Fibroblast of skin of right quadriceps (primary cell): Measurements from ENCODE around the gene PEAR1.

Source experiments
- DNase-seq: peaks from one replicate; pipeline ENCODE4 v3.0.0-alpha.2; 2013

PEAR1 gene, protein sequence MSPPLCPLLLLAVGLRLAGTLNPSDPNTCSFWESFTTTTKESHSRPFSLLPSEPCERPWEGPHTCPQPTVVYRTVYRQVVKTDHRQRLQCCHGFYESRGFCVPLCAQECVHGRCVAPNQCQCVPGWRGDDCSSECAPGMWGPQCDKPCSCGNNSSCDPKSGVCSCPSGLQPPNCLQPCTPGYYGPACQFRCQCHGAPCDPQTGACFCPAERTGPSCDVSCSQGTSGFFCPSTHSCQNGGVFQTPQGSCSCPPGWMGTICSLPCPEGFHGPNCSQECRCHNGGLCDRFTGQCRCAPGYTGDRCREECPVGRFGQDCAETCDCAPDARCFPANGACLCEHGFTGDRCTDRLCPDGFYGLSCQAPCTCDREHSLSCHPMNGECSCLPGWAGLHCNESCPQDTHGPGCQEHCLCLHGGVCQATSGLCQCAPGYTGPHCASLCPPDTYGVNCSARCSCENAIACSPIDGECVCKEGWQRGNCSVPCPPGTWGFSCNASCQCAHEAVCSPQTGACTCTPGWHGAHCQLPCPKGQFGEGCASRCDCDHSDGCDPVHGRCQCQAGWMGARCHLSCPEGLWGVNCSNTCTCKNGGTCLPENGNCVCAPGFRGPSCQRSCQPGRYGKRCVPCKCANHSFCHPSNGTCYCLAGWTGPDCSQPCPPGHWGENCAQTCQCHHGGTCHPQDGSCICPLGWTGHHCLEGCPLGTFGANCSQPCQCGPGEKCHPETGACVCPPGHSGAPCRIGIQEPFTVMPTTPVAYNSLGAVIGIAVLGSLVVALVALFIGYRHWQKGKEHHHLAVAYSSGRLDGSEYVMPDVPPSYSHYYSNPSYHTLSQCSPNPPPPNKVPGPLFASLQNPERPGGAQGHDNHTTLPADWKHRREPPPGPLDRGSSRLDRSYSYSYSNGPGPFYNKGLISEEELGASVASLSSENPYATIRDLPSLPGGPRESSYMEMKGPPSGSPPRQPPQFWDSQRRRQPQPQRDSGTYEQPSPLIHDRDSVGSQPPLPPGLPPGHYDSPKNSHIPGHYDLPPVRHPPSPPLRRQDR

GRCh38 chr1:156893048-156893953, at the start of gene PEAR1:
TSS of gene PEAR1 (plus strand) at chr1:156893718. CDS start at chr1:156903927, 10,209 bp downstream.
- peak; percentile 71 for DNase-seq

GRCh38 chr1:156844102-156844501, 49.4 kb upstream of the PEAR1 start:
- DNase-seq = no peak

- DNase-seq = no peak
Observed at GRCh38 chr1:156844638-156845037, 48.9 kb upstream of the PEAR1 start.

- no peak for DNase-seq
Observed at GRCh38 chr1:156845055-156845952, 48.2 kb upstream of the PEAR1 start.

GRCh38 chr1:156845953-156846545, 47.5 kb upstream of the PEAR1 start:
- no peak for DNase-seq

DNA sequence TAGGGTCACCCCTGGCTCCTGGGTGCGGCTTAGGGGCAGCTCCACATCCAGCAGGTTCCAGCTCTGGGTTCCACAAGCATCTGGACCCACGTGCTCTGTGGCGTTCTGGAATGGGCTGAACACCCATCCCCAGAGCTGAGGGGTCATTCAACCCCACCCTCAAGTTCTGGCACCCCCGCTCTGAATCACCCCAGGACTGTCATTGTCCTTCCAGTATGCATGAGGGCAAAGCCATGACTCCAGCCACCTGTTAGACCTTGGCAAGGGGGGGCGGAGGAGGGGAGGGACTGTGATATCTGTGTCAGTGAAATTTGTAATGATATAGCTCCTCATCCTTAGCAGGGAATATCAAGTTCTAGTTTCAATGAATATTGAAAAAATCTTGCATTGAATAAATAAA, 46.9 kb upstream of the PEAR1 start:
- no peak for DNase-seq

DNA sequence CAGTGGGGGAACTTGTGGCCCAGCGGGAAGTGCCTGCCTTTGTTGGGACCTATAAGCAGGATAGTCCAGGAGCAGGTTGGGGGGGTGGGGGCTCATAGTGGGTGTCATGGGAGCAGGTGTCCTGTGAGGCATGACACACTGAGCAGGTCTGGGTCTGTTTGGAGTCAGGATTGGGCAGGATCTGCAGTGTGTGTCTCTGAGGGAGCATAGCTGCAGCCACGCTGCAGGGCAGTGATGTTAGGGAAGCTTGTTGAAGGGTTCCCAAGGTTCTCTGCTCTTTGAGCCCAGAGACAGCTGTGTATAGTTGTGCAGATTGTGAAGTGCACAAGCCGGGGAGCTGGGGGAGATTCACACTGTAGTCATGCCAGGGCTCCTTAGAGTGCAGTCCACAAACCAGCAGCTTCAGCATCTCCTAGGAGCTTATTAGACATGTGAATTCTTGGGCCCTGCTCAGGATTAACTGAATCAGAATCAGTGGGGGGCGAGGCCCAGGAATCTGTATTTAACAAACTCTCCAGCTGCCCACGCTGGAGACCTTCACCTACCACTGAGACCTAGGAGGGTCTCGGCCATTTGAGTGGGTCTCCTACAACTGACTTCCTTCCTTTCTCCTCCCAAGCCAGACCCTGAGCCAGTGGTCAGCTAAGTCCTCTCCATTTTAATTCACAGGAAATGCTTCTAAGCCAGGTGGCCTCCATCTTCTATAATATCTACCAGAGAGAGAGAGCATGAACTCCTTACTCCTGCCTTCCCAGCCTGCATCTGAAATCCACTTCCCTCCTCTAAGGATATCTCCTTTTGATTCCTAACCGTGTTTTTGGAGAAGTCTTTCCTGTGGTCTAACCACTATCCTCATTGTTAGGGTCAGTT, 45.7 kb upstream of the PEAR1 start:
- no peak for DNase-seq

- no peak for DNase-seq
Observed at GRCh38 chr1:156848461-156849150, 44.9 kb upstream of the PEAR1 start.

DNA sequence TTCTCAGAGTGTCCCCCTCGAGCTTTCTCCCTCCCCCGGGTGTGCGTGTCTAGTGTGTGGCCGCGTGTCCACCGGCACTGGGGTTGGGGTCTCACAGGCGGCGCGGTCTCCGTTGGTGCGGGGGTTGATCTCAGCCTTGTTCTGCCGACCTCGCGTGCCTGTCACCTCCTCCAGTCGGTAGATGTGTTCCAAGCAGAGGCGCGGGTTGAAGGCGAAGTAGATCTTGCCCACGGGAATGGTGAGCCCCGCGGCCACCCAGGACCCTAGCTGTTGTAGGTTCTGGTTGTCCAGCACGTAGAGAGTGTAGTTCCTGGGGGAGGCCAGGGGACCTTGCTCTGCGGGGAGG, 44.4 kb upstream of the PEAR1 start:
- DNase-seq = no peak

DNA sequence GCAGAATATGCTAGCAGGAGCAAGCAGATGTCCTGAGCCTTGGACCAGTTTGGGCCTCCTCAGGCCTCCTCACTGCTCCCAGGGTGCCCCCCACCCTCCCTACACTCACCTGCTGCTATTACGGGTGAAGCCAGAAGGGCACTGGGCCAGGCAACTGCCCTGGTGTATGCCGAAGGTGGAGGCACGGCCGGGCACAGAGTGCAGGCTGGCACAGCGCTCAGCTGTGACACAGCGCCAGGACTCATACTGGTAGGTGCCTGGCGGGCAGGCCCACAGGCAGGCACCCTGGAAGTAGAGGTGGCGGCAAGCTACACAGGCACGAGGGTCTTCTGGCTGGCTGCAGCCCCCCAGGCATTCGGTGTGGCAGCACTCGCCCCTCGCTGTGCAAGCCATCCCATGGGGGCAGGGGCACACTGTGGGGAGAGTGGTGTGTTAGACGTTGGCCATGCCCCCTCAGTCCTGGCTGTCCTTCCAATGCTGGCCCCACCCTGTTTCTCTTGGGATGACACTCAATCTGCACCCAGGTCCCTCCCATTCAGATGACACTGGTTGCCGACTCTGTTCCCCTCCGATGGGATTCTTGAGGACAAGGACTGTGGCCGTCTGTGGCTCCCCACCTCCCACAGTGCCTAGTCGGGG, 41.6 kb upstream of the PEAR1 start:
- no peak for DNase-seq

DNA sequence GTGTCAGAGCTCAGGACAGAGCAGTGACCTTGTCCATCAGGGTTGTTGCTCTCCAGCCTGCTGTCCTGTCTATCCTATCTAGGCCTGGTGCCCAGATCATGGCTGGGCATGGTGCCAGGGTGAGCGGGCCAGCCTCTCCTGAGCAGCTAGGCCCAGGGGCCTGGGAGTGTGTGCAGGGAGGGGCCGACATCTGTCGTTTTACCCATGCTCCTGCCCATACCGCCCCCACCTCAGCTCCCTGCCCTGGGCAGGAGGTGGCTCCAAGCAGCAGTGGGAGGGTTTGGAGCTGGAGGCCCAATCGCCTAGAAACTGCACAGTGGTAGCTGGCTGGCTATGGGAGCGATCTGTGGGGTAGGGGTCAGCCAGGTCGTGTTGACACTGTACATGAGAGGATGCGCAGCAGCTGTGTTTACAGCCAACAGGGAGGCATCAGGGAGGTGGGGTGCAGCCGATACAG, 41.1 kb upstream of the PEAR1 start:
- DNase-seq = no peak

DNA sequence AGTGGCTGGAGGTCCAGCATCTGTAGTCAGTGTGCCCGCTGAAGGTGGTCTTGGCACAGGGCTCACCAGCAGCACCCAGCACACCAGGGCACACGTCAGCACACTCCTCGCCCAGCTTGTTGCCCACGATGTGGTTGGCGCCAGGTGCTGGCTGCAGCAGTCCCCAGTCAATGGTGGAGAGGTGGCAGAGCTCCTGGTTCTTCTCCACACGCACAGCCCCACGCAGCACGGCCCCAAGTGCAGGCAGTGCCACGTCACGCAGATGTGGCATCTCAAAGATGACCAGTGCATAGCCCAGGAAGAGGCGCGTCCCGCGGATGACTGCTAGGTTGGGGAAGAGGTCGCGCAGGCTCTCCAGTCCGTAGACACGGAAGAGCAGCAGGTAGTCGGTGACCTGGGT, 39.8 kb upstream of the PEAR1 start:
- no peak for DNase-seq

- DNase-seq = no peak
Observed at GRCh38 chr1:156854634-156855033, 38.9 kb upstream of the PEAR1 start.

DNA sequence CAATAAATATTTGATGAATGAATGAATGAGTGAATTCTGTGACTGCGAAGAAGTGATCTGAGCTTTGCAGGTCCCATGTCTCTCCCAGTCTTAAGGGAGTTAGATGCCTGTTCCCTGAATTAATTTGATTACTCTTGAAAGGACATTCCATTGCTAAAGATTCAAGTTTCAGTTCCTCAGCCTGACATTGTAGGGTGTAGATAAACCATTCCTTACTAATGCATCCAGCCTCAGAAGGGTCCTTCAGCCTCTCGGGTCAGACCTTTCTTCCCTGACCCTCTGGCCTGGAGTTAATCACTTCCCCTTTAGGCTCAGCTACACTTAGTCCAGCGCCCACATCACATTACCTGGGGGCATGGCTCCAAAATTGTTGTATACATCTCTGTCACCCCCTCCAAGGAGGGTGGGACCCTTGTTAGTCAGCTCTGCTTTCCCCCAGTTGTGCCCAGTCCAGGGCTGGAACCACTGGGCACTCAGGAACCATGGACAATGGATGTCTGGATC, 37.2 kb upstream of the PEAR1 start:
- no peak for DNase-seq

DNA sequence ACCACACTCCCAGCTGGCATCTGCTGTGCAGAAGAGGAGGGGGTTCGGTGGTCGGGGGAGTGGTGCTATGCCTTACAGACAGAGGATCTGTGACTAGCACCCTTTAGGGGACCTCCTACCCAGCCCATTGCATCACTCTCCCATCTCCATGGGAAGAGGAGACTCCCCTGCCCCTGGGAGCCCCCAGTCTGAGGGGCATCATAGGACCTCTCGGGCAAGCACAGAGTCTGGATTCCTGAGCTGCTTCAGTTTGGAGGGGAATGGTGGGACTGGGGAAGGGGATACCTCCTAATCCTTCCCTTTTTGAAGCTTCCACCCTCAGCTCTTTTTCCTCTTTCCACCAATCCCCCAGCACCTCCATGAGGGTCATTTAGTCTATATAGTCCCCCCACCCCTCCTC, 36.0 kb upstream of the PEAR1 start:
- no peak for DNase-seq

- DNase-seq = no peak
Observed at GRCh38 chr1:156858555-156858956, 35.0 kb upstream of the PEAR1 start.

- no peak for DNase-seq
Observed at GRCh38 chr1:156858959-156859522, 34.5 kb upstream of the PEAR1 start, which contains the start of gene INSRR. TSS of gene INSRR (minus strand) at chr1:156859117. CDS start at chr1:156858621, 496 bp downstream.

DNA sequence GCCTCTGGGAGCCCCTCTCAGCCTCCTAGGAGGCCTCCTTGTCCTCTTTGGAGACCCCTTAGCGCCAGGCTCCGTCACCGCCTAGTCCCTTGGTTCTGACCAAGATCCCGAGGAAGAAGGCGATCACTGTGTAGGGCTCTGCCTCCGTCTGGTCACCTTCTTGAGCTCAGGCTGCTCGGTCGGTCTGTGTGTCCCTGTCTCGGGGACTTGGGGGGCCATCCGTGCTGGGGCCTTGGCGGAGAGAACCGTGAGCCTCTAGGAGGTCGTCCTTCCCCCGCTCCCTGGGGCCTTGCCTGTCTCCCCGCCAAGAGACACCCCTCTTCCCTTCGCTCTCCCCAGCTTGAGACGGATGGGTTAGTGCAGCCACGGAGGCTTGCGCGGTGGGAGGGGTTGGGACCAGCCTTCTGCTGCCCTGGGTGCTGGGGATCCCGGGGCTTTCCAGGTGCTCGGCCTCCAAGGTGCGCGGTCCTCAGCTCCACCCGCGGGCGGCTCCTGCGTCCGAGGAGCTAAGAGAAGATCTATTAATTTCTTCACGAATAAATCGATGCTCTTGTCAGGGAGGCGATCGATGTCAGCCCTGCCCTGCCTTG, 33.9 kb upstream of the PEAR1 start:
- no peak for DNase-seq
